Measurements from ENCODE around the gene CD2AP.

DNA sequence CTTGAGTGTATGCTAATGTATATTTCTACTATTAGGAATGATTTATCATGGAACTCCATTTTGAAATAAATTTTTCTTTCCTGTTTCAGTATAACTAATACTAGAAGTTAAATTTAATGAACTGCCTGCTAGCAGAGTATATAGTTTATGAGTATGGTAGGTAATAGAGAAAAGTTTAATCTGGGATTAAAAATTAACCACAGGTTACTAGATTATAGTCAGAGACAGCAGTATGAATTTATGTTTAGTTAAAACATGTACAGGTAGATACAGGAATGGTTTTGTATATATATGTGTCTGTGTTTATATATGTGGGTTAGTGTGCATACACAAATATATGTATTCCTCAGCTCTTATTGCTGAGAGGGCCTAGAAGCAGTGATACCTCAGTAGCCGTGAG is 32.3 kb downstream of the CD2AP start:
- TF ChIP-seq, protein P1, sequence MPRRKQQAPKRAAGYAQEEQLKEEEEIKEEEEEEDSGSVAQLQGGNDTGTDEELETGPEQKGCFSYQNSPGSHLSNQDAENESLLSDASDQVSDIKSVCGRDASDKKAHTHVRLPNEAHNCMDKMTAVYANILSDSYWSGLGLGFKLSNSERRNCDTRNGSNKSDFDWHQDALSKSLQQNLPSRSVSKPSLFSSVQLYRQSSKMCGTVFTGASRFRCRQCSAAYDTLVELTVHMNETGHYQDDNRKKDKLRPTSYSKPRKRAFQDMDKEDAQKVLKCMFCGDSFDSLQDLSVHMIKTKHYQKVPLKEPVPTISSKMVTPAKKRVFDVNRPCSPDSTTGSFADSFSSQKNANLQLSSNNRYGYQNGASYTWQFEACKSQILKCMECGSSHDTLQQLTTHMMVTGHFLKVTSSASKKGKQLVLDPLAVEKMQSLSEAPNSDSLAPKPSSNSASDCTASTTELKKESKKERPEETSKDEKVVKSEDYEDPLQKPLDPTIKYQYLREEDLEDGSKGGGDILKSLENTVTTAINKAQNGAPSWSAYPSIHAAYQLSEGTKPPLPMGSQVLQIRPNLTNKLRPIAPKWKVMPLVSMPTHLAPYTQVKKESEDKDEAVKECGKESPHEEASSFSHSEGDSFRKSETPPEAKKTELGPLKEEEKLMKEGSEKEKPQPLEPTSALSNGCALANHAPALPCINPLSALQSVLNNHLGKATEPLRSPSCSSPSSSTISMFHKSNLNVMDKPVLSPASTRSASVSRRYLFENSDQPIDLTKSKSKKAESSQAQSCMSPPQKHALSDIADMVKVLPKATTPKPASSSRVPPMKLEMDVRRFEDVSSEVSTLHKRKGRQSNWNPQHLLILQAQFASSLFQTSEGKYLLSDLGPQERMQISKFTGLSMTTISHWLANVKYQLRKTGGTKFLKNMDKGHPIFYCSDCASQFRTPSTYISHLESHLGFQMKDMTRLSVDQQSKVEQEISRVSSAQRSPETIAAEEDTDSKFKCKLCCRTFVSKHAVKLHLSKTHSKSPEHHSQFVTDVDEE (CRISPR knock-in tag; IDR thresholded peaks at IDR 0.05), result no peak
- TF ChIP-seq ZC3H10 (CRISPR knock-in tag; IDR thresholded peaks at IDR 0.05), result no peak
- no peak for TF ChIP-seq TOX (CRISPR knock-in tag; IDR thresholded peaks at IDR 0.05; ENCODE audit: borderline replicate concordance)

Measured in SK-N-SH treated with all-trans-retinoic acid at 6 μM for 48 hours (cell line).